NCI-H128 (cell line): Measurements from ENCODE around the gene UBAC1.
"Not testable (repeated sequence)": the region's sequence is repeated elsewhere in the genome, so short reads cannot be mapped to it uniquely, and the experiment has no call there.

Source experiments
- DNase-seq: peaks from one replicate; lab custom pipeline; 2025; ENCODE audit not compliant: unreplicated experiment; lab: John Stamatoyannopoulos, UW

UBAC1 gene

DNA sequence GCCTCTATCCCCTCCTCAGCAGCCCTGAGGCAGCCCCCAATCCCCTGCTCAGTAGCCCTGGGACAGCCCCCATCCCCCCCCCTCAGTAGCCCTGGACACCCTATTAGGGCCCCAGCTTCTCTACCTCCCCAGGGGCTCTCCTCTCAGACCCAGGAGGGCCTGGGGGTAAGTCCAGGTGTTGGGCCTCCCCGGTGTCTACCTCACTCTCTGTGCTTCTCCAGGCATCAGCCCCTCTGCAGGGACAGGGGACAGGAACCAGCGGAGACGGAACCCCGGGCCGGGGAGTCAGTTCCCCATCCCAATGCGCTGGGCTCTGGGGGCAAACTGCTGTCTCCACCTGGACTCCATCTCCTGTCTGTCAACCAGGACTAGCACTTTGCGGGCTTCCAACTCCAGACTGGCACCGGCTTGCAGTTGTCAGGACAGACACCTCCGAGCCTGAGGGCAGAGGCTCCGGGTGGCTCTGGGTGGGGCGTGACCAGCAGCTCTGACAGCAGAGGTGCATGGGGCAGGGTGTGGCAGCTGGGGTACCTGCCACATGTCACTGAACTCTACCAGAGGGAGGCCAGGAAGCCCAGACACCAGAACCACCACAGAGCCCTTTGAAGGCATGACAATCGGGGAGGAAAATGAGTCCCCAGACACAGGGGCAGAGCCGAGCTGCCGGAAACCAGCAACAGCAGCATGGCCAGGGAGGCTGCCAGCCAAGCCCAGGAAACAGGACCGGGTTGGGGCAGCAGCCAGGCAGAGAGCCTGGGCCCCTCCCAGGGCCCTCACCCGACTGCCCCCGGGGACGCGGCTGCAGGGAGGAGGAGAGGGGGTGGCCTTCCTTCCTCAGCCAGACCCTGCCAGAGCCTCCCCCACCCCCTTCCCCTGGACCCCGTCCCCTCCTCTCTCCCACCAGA, 17.7 kb upstream of the UBAC1 start:
- no peak for DNase-seq

DNA sequence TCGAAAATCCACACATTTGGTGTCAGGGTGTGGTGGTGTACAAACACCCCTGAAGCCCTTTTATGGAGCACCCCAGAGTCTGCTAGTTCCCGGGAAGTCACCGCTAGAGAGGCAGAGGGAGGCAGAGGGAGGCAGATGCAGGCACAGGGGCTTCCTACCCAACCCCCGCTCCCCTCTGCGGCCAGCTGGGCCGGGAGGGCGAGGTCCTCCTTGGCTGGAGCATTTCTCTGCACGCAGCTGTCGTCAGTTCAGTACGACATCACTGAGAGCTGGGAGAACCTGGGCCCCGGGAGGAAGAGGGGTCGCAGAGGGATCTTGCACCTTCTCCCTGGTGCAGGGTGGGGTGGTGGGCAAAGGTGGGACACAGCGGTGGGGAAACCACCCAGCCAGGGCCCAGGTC, 15.8 kb upstream of the UBAC1 start:
- no peak for DNase-seq

DNA sequence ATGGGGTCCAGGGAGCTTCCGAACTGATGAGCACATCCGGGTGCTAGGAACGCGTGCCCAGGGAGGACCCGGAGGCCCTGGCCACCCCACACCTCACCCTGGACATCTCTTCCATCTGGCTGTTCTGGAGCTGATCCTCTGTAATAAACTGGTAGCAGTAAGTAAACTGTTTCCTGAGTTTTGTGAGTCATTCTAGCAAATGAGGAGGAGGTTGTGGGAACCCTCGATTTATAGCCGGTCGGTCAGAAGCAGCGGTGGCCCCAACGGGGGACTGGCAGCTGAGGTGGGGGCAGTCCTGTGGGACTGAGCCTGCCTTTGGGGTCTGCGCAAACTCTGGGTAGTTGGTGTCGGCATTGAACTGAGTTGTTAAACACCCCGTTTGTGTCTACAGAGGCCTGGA, 15.4 kb upstream of the UBAC1 start:
- DNase-seq: no peak

DNA sequence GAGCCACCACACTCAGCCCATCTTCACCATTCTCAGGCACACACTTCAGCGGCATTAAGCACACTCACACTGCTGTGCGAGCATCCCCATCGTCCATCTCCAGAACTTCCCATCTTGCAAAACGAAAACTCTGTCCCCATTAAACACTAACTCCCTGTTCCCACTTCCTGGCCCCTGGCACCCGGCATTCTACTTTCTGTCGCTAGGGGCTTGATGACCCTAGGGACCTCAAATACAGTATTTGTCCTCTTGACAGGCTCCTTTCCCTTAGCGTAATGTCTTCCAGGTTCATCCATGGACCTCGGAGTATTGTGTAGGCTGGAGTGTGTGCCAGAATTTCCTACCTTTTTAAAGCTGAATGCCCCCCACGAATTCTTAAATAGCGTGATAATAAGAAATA, 14.7 kb upstream of the UBAC1 start:
- DNase-seq: no peak

DNA sequence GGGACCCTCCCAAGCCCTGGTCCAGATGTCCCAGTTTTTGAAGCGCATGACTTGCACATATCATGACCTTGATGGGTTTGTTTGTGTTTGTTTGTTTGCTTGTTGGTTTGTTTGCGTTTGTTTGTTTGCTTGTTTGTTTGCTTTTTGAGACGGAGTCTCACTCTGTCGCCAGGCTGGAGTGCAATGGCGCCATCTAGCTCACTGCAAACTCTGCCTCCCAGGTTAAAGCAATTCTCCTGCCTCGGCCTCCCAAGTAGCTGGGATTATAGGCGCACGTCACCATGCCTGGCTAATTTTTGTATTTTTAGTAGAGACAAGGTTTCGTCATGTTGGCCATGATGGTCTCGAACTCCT, 13.0 kb upstream of the UBAC1 start:
- no peak for DNase-seq

DNA sequence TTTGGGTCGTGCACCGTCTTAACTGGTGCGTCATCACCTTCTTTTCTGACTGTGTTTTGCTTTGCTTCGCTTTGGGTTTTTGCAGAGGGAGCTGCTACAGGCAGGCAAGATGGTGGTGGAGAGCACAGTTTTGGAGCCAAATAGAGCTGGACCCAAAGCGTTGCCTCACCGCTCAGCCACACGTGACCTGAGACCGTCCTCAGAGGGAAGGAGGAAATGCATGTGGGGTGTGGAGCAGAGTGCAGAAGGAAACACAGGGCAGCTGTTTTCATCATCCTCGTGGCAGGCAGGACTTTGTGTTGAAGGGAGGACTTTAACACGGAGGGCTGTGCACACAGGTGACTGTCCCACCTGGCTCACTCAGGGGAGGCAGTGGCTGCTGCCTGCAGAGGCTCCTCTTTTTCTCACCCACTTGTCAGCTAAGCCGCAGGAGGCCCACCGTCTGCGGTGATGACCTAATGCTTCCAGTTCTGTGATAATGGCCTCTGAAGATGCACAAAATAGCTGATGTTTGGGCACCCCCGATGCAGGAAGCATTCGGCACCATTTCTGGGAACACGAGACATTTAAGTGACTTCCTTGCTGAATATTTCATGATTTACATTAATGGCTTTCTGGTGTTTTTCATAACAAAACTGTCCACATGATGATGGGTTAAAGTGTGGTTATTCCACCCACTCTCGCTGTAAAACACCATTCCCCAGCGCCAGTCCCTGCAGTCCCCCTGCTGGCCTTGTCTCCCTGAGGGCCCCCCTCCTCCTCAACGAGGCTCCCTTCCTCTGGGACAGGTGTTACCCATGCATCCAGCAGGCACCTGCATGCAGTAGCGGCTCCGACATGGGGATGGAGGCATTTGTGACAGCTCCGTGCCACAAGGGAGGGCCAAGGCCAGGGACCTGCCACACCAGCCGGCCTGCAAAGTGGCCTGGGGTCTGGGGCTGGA, 12.4 kb upstream of the UBAC1 start:
- no peak for DNase-seq

DNA sequence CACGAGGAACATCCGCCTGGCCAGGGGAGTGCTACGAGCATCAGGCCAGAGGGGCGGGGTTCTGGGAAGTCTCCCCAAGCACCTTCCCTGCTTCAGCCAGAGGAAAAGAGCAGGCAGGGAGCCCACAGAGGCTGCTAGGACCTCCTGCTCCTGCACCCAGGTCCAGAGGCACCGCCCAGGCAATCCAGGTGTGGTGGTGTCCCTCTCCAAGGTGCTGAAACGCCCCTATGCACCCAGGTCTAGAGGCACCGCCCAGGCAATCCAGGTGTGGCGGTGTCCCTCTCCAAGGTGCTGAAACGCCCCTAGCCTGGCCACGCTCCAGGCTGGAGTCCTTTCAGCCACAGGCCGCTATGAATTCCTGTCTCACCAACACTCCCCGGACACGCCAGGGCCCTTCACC, 10.7 kb upstream of the UBAC1 start:
- DNase-seq: no peak

DNA sequence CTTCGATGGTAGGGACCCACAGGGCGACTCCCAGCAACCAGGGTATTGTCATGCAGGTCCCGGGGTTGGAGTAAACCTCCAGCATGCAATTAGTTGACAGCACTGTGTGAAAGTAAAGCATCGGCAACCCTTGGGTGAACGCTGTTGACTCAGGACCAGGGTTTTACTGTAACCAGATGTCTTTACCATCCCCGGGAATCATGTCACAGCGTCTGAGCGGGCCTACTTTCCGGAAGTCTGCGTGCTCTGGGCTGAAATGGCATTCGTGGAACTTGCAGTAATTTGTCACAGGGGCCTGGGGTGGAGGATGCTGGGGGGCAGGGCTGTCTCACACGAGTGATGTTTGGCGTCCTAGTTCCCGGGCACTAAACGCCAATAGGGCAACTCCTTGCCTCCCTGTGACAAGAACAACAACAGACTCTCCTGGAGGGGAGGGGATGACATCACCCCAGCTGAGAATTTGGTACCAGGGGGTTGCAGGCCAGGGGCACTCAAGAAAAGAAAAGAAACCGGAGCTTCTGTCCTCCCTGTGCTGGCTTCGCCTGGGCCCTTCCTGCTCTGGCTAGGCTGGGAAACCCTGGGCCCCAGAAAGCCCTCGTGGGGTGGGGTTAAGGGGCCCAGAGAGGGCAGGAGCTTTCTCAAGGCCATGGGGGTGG, 10.1 kb upstream of the UBAC1 start:
- DNase-seq: no peak

DNA sequence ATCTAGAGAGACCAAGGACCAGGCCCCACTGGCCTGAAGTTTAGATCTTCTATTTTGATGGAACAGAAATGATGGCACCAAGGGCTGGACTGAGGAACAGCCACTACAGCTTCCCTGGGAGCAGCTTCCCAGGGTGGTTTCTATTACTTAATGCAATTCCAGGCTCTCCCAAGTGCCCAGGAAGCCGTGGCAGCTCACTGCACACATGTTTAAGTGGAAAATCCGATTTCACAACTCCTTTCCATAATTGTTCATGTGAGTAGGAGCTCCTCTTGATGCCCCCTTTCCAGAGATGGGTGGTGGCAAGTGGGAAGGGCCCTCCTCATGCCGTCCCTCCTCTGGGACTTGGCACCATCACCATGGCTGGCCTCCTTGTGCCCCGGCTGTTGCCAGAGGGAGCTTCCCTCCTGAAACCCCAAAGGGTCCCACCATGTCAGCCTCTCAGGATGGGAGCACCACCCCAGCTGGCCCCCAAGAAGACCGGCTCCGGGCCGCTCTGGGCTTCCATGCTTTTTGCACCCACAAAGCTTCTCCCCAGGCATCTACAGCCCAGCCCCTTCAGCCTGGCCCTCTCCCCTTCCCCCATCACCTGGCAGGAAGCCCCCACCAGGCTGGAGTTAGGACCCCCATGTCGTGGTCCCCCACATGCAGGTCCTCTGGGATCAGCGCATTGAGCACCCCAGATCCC, 9.1 kb upstream of the UBAC1 start:
- DNase-seq: no peak

DNA sequence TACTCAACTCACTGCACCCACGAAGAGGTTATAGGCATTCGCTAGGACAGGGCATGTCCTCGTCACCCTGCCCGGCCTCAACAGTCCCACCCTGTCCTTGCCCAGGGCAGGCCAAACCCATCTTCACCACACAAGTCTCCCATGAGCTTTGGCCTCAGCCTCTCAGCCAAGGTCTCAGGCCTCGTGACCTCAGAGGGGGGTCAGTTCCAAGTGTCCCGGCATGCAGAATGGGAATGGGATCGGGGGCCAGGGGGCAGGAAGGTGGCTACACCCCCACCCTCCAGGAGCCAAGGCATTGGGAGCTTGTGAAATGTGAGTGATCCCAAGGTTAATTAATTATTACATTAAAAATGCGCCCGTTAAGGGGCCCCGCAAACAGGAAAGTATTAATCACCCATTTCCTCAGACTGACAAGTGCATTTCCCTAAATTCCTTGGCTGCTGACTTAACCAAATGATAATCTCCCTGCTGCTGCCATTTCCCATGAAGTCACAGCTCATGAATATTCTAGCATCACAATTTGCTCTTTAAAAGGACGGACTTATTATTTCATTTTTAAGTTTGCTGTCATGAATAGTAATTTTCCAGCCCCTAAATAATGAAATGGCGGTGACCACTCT, 8.0 kb upstream of the UBAC1 start:
- no peak for DNase-seq

DNA sequence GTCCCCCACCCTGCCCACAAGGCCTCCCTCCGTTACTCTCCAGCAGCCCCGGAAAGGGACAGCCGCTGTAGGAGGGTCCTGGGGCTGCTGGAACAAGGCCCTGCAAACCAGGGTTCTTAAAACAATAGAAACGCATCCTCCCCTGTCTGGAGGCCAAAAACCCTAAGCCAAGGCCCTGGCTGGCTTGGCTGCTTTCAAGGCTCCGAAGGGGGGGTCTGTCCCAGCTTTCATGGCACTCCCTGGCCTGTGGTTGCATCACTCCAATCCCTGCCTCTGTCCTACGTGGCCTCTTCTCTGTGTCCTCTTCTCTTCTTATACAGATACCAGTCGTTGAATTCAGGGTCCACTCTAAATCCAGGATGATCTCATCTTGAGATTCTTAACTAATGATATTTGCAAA, 7.4 kb upstream of the UBAC1 start:
- no peak for DNase-seq

DNA sequence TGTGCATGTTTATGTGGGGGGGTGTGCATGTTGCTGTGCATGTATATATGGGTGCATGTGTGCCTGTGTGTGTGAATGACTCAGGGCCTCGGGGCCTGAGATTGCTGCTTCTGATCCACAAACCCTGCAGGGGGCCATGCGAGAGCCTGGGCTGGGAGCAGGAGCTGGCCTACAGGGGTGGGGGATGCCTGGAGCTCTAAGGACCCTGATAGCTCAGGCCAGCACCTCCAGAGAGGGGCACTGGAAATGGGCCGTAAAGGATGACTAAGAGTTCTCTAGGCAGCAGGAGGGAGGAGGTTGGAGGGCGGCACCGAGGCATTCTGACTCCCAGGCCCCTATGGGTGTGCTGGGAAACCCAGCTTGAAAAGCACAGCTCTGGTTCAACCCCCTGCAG, 6.9 kb upstream of the UBAC1 start:
- DNase-seq: no peak

DNA sequence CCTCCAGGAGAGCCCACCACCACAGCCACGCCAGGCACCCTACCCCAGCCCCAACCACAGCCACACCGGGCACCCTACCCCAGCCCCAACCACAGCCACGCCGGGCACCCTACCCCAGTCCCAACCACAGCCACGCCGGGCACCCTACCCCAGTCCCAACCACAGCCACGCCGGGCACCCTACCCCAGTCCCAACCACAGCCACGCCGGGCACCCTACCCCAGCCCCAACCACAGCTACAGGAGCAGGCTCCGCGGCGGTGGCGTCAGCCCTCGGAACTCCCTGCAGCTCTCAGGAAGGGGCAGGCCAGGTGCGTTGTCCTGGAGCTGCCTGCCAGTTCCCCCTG, 5.7 kb upstream of the UBAC1 start:
- not testable (repeated sequence) for DNase-seq

DNA sequence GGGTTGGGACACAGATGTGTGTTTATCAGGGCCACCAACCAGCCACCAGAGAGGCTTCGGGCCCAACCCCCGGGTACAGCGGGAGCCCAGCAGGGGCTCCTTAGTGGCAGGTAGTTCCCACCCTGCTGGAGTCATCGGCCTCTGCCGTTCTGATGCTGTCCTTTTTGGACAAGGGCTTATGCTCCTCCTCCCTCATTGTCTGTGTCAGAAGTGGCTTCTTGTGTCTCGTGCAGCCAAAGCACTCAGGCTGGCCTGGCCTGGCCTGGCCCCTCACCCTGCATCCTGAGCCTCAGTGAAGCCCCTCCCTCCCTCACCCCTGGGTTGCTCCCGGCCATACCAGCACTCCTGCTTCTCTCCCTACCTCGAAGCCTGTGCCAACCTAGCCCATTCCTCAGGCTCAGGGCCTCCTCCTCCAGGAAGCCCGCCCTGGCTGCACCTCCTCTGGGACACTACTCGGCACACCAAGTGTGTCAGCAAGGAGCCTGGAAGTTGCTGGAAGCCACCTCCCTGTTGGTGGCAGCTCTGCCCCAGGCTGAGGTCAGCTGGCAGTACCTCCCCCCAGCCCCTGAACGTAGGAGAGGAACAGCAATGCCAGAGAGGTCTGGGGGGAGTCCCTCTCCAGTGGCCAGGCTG, 4.1 kb upstream of the UBAC1 start:
- no peak for DNase-seq

DNA sequence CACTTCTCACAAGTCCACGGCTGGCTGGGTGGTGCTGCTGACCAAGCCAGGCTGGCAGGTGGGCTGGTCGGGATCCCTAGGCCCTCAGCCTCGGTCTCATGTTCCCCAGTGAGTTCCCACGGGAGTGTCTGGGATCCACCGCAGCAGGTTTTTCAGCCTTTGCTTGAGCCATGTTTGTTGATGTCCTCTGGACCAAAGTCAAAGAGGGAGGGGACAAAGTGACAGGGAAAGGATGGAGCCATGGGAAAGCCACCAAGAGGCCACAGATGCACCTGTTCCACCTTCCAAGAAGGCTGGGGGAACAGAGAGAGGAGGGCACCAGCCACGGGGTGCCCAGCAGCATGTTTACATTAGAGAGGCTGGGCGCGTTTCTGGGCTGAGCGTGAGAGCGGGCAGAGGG, 2.8 kb upstream of the UBAC1 start:
- DNase-seq: no peak

DNA sequence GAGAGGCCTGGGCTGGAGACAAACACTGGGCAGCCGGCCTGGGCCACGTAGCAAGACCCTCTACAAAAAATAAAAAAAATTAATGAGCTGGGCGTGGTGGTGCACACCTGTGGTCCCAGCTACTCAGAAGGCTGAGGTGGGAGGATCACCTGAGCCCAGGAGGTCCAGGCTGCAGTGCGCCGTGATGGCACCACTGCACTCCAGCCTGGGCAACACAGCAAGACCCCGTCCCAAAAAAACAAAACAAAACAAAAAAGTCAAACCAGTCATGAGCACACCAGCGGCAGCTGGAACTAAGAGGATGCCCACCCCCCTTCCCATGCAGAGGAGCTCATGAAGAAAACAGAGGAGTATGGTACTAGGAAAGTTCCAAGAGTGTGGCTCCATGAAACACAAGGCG, 2.2 kb upstream of the UBAC1 start:
- no peak for DNase-seq

DNA sequence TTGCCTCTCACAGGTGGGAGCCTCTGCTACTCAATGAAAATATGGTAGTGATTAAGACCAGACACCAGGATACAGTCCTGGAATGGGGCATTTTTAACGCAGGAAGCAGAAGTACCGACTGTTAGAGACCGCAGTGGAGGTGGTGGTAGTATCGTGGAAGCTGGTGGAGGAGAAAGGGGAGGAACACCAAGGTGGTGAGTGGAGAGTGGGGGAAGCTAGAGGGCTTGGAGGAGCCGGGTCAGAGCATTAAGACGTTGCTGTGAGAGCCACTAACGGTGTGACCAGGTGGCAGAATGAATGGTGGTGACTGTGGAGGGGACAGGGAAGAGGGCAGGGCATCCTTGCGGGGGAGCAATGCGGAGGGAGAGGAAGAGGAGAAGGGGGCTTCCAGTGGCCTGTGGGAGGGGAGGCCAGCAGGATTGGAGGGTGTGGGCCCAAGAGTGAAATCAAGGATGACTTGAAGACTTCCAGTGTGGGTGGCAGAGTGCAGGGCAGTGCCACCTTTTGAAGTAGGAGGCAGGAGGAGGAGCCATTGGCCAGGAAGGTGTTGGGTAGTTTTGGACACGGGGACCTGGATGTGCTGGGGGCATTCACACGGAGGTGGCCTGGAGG, 1.6 kb upstream of the UBAC1 start:
- no peak for DNase-seq

DNA sequence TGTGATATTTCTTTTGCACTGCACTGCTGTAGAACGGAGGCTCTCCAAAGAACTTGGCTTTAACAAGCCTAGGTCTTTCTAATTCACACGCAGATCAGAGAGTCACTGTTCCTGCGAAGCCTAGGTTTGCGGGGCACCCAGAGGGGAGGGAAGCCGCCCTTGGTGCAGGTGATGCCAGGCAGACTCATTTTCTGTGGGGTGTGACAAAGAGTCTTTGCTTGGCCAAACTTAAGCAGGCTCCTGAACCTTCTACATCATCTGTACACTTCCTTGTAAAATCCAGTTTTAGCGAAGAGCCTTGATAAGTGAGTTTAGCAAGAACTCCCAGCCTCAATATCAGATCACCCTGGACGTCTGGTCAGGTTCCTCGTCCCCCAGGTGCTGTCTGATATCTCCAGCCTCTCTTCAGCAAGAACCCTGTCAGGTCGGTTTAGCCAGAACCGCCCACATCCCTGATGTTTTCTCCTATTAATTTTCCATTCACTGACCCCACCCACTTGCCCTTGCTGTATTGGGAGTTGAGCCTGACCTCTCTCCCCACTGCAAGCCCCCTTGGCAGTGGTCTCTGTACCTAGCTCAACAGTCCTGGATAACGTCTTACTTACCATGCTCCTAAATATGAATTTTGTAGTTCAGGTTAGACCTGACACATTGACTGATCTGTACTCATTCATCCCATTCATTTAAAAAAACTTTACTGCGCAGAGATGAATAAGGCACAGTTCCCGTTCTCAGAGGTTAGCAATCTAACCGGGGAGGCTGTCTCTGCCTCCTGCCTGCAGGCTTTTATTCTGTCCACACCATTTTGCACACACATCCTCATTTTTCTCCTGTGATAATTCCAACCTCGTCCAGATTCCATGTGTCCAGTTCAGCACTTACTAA, 880 bp upstream of the UBAC1 start:
- DNase-seq: no peak
